ENCODE measurements around the gene DNMT3B.
A peak's percentile ranks its signal among the peaks of the same experiment; 100 is the strongest.
"Not testable (repeated sequence)": the region's sequence is repeated elsewhere in the genome, so short reads cannot be mapped to it uniquely, and the experiment has no call there.

DNMT3B gene

GRCh38 chr20:32761831-32762753, at the start of gene DNMT3B:
Gene DNMT3B, plus strand, starts transcription at chr20:32762385. Its CDS starts 17,939 bp downstream, at chr20:32780324.
- peak; percentile 44 to 46 for DNase-seq (ENCODE audit: low read depth in 2 of 2)

DNA sequence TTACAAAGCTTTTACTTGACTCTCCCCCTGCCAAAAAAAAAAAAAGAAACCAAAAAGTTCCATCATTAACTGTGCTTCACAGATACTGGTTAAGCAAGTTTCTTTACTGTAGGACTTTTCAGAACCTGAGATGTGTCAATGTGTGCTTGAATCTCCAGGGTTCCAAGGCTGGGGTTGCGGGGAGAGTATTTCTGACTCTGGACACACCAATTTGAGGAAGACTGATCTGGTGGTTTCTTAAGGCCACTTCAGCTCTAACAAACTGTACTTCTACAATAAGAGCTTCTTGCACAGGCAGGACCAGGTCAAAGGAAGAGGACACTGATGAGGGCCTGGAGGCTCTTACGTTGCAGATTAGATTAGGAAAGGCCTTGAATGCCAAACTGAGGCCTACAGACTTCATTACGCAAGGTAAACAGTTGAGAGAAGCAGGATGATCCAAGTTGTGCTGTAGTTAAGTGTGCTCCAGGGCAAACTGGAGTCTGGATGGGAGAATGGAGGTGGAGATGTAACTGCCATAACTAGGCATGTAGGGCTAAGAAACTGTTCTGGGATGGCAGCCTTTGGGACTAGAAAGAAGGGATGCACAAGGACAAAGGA, 43.3 kb upstream of the DNMT3B start:
- DNase-seq (ENCODE audit: low read depth in 2 of 2) = no peak

DNA sequence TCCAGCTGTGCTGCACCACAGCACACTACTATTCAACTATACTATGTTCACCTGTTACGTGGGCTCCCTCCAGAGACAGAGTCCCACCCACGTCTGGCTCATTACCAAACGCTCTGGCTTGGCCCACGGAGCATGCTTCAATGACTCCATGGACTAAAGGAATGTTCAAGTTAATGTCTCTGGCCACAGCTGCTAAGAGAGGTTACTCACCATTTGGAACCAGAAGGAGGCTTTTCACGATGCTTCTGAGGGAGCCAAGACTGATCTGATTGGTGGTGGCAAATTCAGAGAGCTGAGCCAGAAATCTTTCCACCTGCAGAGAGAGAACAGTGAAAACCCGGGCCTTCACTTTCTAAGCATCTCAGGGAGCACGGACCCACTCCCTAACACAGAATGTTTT, 34.5 kb upstream of the DNMT3B start:
- DNase-seq (ENCODE audit: low read depth in 2 of 2) = no peak

GRCh38 chr20:32728435-32728834, 33.8 kb upstream of the DNMT3B start:
- not testable (repeated sequence) for DNase-seq (ENCODE audit: low read depth in 2 of 2)

- not testable (repeated sequence) for DNase-seq (ENCODE audit: low read depth in 2 of 2)
Measured at GRCh38 chr20:32729334-32729733, 32.9 kb upstream of the DNMT3B start.

DNA sequence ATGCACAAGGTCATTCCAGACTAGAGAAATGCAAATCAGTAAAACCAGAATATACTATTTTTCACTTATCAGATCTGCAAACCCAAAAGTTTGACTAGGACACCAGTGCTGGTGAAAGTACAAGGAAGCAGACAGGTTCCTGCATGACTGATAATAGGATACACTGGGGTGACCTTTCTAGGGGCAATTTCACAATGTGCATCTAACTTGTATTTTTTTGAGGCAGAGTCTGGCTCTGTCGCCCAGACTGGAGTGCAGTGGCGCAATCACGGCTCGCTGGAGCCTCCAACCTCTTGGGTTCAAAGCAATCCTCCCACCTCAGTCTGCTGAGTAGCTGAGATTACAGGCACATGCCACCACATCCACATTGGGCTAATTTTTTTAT, 30.3 kb upstream of the DNMT3B start:
- no peak for DNase-seq (ENCODE audit: low read depth in 2 of 2)

DNA sequence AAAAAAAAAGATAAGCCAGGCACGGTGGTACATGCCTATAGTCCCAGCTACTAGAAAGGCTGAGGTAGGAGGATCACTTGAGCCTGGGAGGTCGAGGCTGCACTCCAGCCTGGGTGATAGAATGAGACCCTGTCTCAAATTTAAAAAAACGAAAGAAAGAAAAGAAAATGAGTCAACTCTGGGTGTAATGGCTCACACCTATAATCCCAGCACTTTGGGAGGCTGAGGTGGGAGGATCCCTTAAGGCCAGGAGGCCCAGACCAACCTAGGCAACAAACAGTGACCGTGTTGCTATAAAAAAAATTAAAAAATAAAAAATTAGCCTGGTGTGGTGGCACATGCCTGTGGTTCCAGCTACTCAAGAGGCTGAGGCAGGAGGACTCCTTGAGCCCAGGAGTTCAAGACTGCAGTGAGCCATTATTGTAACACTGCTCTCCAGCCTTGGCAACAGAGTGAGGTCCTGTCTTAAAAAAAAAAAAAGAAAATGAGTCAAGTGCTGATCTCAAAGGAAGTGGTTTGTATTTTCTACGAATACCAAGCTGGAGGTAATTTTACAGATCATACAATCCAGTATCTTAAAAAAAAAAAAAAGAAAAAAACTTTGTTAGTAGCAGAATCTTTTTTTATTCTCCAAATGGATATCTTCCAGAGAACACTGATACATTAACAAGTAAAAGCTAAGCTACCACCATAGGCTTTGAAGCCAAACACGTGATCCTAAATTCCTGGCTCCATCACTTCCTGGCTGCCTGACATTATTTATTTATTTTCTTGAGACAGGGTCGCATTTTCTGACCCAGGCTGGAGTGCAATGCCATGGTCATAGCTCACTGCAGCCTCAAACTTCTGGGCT, 24.6 kb upstream of the DNMT3B start:
- DNase-seq (ENCODE audit: low read depth in 2 of 2) = no peak

GRCh38 chr20:32741151-32741550, 21.0 kb upstream of the DNMT3B start:
- DNase-seq (ENCODE audit: low read depth in 2 of 2) = no peak

- no peak for DNase-seq (ENCODE audit: low read depth in 2 of 2)
Measured at GRCh38 chr20:32742322-32743236, 19.6 kb upstream of the DNMT3B start.

GRCh38 chr20:32743237-32744112, 18.7 kb upstream of the DNMT3B start, which contains the start of gene COMMD7:
Gene COMMD7, minus strand, starts transcription at chr20:32743467. Its CDS starts 76 bp downstream, at chr20:32743391.
- peak; percentile 39 to 40 for DNase-seq (ENCODE audit: low read depth in 2 of 2)

- DNase-seq (ENCODE audit: low read depth in 2 of 2) = no peak
Measured at GRCh38 chr20:32749914-32750637, 12.1 kb upstream of the DNMT3B start.

GRCh38 chr20:32751293-32751692, 10.9 kb upstream of the DNMT3B start:
- no peak for DNase-seq (ENCODE audit: low read depth in 2 of 2)

DNA sequence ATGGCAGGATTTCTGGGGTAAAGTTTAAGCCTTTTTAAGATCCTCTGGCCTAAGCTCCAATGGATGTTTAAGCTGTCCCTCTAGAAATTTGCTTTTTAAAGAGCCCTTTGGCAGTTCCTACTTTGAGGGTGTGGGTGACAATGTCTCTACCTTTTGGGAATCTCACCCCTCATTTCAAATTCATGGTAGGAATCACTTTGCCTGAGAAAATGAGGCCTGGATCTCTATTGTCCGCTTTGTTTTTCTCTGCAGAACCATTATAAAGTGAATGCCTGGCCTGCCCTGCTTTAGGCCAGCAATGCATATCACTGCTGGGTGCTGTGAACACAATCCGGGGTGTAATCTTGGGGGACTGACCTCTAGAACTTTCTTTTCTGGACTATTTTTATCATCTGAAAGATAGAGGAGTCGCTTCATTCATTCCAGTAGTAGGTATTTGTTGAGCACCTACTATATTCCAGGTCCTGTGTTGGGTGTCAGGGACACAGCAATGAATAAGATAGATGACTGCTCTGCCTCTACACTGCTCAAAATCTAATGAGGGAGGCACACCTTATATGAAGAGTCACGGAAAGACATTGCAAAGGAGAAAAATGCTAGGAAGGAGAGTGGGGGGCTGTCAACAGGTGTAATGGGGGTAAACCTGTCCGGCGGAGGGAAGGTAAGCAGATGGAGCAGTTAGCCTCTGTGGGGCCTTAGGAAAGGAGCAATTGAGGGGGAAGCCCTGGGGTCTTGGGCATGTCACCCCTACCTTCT, 10.3 kb upstream of the DNMT3B start:
- DNase-seq (ENCODE audit: low read depth in 2 of 2) = no peak

- DNase-seq (ENCODE audit: low read depth in 2 of 2) = no peak
Measured at GRCh38 chr20:32752458-32753250, 9.5 kb upstream of the DNMT3B start.

GRCh38 chr20:32753731-32754130, 8.5 kb upstream of the DNMT3B start:
- DNase-seq (ENCODE audit: low read depth in 2 of 2) = no peak

DNA sequence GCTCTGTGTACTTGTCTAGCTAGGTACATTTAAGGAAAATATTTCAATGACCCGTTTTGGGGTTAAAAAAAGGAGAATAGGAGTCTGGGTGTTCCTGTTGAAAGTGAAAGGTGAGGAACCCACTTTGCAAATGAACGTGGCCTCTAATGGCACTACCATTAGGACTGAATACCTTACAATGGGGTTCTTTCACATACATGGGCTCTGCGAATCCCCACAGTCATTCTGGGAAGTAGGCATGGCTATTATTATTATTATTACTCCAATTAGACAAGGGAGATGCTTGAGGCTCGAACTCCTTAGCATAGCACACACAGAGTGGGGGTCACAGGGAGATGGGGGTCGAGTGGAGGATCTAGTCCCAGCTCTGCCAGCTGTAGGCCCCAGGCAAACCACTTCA, 6.0 kb upstream of the DNMT3B start:
- DNase-seq (ENCODE audit: low read depth in 2 of 2) = no peak

DNA sequence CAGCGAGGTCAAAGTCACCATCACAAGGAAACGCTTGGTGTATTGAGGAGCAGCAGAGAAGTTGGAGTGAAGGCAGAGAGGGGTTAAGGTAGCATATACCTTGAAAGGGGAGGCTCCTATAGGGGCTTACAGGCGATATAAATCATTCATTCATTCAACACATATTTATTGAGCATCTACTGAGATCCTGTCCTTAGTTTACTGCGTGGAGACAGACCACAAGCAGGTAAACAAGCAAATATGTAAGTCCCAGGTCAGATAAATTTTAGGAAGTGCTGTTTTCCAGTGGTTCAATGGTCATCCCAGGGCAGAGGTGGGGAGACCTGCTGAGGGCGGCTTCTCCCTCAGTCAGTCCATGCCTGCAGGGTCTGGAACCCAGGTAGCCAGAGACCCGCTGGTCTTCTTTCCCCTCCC, 761 bp upstream of the DNMT3B start:
- DNase-seq (ENCODE audit: low read depth in 2 of 2) = no peak

- DNase-seq (ENCODE audit: low read depth in 2 of 2) = no peak
Measured at GRCh38 chr20:32762754-32763201, 593 bp downstream of the DNMT3B start.
